GM18858 (cell line): ENCODE measurements around the gene SACS.
A peak's percentile ranks its signal among the peaks of the same experiment; 100 is the strongest.

ENCODE experiments used
- ATAC-seq: cut with Tn5 transposase; IDR thresholded peaks from one replicate; pipeline ENCODE4 v1.9.1; 2021; ENCODE audit not compliant: unreplicated experiment

Gene SACS

GRCh38 chr13:23372264-23372906 lies 61.1 kb downstream of the SACS start:
- no peak for ATAC-seq

DNA sequence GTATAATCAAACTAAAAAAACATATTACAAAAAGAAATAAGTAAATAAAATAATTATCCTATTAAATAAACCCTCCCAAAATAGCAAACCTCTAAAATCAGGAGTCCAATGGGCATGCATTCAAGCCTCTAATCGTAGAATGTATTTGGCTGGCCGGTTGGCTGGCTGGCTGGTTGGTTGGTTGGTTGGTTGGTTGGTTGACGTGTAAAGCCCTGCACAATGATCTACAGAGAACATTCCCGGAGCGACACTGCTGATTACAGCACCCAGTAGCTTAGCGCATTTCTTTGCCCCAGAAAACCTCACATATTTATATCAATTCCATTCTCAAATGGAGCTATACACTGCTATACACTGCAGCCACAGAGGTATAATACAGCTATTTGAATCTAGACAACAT lies 65.6 kb downstream of the SACS start:
- no peak for ATAC-seq

DNA sequence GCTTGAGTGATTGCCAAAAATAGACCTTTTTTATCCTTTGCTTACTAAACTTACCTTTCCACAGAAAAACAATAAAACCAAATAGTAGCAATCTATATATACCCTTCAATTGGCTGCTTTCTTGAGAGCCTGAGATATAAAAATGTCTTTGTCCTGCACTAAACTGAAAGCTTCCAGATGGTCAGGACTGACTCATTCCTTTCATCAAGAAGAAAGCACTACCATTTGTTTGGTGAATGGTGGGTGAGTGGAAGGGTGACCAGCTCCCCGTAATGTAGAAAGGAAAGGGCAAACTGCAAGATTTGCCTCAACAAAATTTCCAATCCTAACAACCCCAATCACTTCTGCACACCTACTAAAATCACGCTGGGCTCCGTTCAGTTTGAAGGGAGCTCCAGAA lies 67.8 kb downstream of the SACS start:
- ATAC-seq = no peak

GRCh38 chr13:23359882-23360281 lies 73.6 kb downstream of the SACS start:
- no peak for ATAC-seq

- ATAC-seq = no peak
Observed at GRCh38 chr13:23357349-23357748, 76.2 kb downstream of the SACS start.

- no peak for ATAC-seq
Observed at GRCh38 chr13:23356368-23356767, 77.1 kb downstream of the SACS start.

DNA sequence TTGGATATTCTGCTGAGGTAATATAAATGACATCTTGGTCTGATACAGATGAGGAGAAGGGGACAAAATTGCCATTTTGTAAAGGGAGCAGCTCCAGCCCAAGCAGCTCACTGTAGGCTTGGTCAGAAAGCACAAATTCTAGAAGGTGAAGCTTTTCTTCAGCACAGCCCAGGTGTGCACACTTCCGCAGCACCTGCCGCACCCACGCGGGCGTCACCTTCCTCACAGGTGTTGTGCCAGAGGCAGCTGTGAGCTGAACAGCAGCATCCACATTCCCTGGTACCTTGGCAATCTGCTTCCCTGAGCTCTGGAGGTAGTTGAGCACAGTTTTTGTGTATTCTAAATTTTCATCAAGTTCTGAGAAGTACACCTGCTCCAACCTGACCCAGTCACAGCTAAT lies 79.0 kb downstream of the SACS start:
- no peak for ATAC-seq

GRCh38 chr13:23352161-23352560 lies 81.3 kb downstream of the SACS start:
- no peak for ATAC-seq

- ATAC-seq = no peak
Observed at GRCh38 chr13:23350009-23350408, 83.5 kb downstream of the SACS start.

DNA sequence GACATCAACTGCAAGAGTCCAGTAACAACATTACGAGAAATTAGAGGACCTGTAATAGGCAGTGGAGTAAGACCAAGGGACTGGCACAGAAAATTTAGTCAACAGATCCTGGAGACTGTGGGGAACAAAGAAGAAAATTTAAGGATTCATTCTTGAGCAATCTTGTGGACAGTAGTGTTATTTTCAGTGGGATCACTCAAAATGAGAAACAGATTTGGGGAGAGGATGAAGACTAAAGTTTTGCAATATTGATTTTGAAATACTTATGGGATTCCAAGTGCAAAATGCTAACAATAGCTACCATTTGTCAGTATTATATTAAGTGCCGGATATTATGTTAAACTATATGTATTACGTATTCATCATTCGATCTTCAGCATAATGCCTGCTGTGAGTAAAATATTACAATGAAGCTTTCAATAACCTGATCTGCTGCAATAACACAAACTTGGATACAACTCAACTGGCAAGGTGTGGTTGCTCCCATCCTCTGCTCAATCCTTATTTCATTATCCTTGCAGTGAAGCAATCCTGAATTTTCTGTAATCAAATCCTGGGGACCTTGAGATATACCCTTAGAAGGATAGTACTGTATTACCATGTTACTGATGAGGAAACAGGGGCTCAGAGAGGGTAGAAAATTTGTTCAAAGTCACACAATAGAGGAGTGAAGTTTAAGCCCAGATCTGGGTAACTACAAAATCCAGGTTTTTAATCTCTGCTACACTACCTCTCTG lies 84.2 kb downstream of the SACS start:
- ATAC-seq = no peak

- ATAC-seq = no peak
Observed at GRCh38 chr13:23348262-23349127, 85.0 kb downstream of the SACS start.

GRCh38 chr13:23347601-23348000 lies 85.9 kb downstream of the SACS start:
- ATAC-seq = no peak

- ATAC-seq = no peak
Observed at GRCh38 chr13:23344931-23345595, 88.4 kb downstream of the SACS start.

GRCh38 chr13:23339225-23339624 lies 94.3 kb downstream of the SACS start:
- ATAC-seq = no peak

DNA sequence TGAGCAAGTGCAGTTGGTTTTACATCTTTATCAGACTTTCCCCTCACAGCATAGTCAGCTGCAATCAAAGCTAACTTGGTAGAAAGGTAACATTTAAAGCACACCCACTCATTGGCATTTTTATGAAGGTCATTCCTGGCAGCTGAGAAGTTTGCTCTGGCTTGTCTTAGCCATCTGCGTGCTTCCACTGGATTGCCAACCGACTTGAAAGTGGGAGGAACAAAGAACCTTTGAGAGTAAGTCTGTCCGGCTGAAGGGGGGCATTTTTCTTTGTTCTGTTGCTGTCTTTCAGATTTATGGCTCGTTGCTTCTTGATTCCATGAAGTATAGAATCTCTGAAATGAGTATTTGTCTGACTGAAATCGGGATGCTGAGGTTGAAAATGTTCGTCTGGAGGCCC lies 103.1 kb downstream of the SACS start:
- ATAC-seq = no peak

- peak; percentile 31 for ATAC-seq
Observed at GRCh38 chr13:23325191-23325590, 108.3 kb downstream of the SACS start.

GRCh38 chr13:23323946-23324709 lies 109.4 kb downstream of the SACS start:
- no peak for ATAC-seq

DNA sequence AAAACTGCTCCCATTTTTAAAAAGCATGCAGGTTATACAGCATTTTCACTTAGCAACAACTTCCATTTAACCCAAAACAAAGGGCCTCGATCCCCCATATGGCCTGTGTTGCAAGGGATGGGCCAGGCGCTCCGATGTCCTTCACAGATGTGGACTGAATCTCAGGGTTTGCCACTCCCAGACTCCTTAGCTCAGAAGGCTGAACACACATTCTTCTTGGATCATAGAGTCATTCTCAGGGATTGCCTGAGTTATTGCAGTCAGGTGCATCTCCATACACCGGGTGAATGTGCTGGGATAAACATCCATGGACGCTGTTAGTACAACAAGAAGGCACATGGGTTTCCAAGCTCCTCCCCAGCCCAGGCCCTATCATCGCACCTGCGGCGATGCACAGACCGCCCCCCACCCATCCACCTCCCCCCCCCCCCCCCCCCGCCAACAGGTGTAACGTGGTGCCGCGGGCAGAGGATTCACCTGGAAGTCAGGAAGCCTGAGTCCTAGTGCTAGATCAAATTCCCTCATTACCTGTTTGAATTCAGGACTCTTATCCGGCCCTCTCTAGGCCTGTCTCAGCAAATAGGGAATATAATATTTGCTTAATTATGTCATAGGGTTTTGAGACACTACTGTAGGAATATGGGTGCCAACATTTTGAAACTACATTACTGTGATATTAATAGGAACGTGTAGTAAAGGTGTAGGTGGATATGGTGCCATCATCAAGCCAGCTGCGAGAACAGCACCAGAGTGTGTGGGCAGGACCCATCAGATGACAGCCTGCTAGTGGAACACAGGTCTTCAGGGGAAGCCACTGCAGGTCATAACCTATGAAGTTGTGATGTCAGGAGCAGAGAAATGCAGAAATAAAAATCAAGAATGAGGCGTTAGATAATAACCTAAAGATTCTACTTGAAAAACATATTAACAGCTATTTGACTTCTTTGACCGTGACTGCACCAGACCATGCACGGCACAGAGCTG lies 110.9 kb downstream of the SACS start:
- no peak for ATAC-seq

GRCh38 chr13:23321535-23322241 lies 111.8 kb downstream of the SACS start:
- ATAC-seq = peak; percentile 73
